HEK293 (cell line): ENCODE data around the gene KRT12.

Source experiments
- CTCF ChIP-seq: fragments of 450-650 bp; formaldehyde crosslinking; IDR thresholded peaks from 2 replicates; pipeline ENCODE4 v1.5.1; 2016; ENCODE audit warnings: missing biosample characterization, missing genetic modification characterization
- KLF7 ChIP-seq: fragments of 450-650 bp; formaldehyde crosslinking; IDR thresholded peaks from 2 replicates; pipeline ENCODE4 v1.5.1; 2016; ENCODE audit warnings: missing biosample characterization, missing genetic modification characterization, borderline replicate concordance
- PRDM4 ChIP-seq: fragments of 450-650 bp; formaldehyde crosslinking; IDR thresholded peaks from 2 replicates; pipeline ENCODE4 v1.5.1; 2017; ENCODE audit warnings: missing biosample characterization, missing genetic modification characterization
- SP2 ChIP-seq: fragments of 450-650 bp; formaldehyde crosslinking; IDR thresholded peaks from 2 replicates; pipeline ENCODE4 v1.5.1; 2016; ENCODE audit warnings: missing biosample characterization, missing genetic modification characterization
- TRIM28 ChIP-seq: IDR thresholded peaks from 2 replicates; pipeline ENCODE4 v1.6.1; 2011; ENCODE audit warnings: low read length, control low read depth, borderline replicate concordance
- ZNF10 ChIP-seq: fragments of 450-650 bp; formaldehyde crosslinking; IDR thresholded peaks from 2 replicates; pipeline ENCODE4 v1.5.1; 2017; ENCODE audit warnings: missing biosample characterization, missing genetic modification characterization
- ZNF239 ChIP-seq: fragments of 450-650 bp; formaldehyde crosslinking; IDR thresholded peaks from 2 replicates; pipeline ENCODE4 v1.5.1; 2016; ENCODE audit warnings: missing biosample characterization, missing genetic modification characterization
- ZNF335 ChIP-seq: fragments of 450-650 bp; formaldehyde crosslinking; conservative IDR thresholded peaks from 2 replicates; pipeline ENCODE4 v1.5.1; 2016; ENCODE audit warnings: missing biosample characterization, missing genetic modification characterization
- ZNF366 ChIP-seq: fragments of 450-650 bp; formaldehyde crosslinking; conservative IDR thresholded peaks from 2 replicates; pipeline ENCODE4 v1.5.1; 2016; ENCODE audit warnings: missing biosample characterization, missing genetic modification characterization
- ZNF404 ChIP-seq: fragments of 450-650 bp; formaldehyde crosslinking; IDR thresholded peaks from 2 replicates; pipeline ENCODE4 v1.5.1; 2017; ENCODE audit warnings: missing biosample characterization, missing genetic modification characterization
- ZNF530 ChIP-seq: fragments of 450-650 bp; formaldehyde crosslinking; IDR thresholded peaks from 2 replicates; pipeline ENCODE4 v1.5.1; 2016; ENCODE audit warnings: low read depth, missing biosample characterization, missing genetic modification characterization
- ZSCAN23 ChIP-seq: fragments of 450-650 bp; formaldehyde crosslinking; IDR thresholded peaks from 2 replicates; pipeline ENCODE4 v1.5.1; 2016; ENCODE audit warnings: missing biosample characterization, missing genetic modification characterization
- TF ChIP-seq, protein P1 (sequence below): fragments of 450-650 bp; formaldehyde crosslinking; IDR thresholded peaks from 2 replicates; pipeline ENCODE4 v1.5.1; 2016; ENCODE audit warnings: missing biosample characterization, missing genetic modification characterization
- TF ChIP-seq, protein P2 (sequence below): fragments of 450-650 bp; formaldehyde crosslinking; IDR thresholded peaks from 2 replicates; pipeline ENCODE4 v1.5.1; 2016; ENCODE audit warnings: missing biosample characterization, missing genetic modification characterization

- TF ChIP-seq ZNF239 (tag by site-specific recombination) = no peak
- TF ChIP-seq ZSCAN23 (tag by site-specific recombination) = no peak
- TF ChIP-seq CTCF (tag by site-specific recombination) = no peak
- TF ChIP-seq ZNF404 = no peak
- TF ChIP-seq KLF7 (tag by site-specific recombination) = no peak
- TF ChIP-seq, protein P1, sequence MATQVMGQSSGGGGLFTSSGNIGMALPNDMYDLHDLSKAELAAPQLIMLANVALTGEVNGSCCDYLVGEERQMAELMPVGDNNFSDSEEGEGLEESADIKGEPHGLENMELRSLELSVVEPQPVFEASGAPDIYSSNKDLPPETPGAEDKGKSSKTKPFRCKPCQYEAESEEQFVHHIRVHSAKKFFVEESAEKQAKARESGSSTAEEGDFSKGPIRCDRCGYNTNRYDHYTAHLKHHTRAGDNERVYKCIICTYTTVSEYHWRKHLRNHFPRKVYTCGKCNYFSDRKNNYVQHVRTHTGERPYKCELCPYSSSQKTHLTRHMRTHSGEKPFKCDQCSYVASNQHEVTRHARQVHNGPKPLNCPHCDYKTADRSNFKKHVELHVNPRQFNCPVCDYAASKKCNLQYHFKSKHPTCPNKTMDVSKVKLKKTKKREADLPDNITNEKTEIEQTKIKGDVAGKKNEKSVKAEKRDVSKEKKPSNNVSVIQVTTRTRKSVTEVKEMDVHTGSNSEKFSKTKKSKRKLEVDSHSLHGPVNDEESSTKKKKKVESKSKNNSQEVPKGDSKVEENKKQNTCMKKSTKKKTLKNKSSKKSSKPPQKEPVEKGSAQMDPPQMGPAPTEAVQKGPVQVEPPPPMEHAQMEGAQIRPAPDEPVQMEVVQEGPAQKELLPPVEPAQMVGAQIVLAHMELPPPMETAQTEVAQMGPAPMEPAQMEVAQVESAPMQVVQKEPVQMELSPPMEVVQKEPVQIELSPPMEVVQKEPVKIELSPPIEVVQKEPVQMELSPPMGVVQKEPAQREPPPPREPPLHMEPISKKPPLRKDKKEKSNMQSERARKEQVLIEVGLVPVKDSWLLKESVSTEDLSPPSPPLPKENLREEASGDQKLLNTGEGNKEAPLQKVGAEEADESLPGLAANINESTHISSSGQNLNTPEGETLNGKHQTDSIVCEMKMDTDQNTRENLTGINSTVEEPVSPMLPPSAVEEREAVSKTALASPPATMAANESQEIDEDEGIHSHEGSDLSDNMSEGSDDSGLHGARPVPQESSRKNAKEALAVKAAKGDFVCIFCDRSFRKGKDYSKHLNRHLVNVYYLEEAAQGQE (tag by site-specific recombination) = peak; percentile 88
- no peak for TF ChIP-seq PRDM4 (tag by site-specific recombination)
- TF ChIP-seq SP2 (tag by site-specific recombination) = no peak
- TF ChIP-seq ZNF335 (tag by site-specific recombination) = no peak
- TF ChIP-seq ZNF366 = no peak
- TF ChIP-seq ZNF530 (tag by site-specific recombination) = no peak
- TF ChIP-seq, protein P2, sequence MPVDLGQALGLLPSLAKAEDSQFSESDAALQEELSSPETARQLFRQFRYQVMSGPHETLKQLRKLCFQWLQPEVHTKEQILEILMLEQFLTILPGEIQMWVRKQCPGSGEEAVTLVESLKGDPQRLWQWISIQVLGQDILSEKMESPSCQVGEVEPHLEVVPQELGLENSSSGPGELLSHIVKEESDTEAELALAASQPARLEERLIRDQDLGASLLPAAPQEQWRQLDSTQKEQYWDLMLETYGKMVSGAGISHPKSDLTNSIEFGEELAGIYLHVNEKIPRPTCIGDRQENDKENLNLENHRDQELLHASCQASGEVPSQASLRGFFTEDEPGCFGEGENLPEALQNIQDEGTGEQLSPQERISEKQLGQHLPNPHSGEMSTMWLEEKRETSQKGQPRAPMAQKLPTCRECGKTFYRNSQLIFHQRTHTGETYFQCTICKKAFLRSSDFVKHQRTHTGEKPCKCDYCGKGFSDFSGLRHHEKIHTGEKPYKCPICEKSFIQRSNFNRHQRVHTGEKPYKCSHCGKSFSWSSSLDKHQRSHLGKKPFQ = no peak
- no peak for TF ChIP-seq ZNF10 (tag by site-specific recombination)
- TF ChIP-seq TRIM28 = no peak
These were observed 39.6 kb upstream of the KRT12 start for GRCh38 chr17:40906613-40907012.
